Measurements from ENCODE around the gene LRRC25. TPM values are rescaled to one million over a fixed set of nuclear protein-coding genes. Genes with fewer than 3 reads are reported as not detected.

Gene LRRC25
- total and polyA plus RNA-seq, 2 donors (not counting 3 experiments of a cell fraction or from before 2014, with no cell fraction given), result not detected

GRCh38 chr19:18423258-18424020 lies 26.0 kb upstream of the LRRC25 start:
- dilution Hi-C loops (cut with MboI; ENCODE audit: extremely low pct_ligation_motif_present, low sequenced_read_pairs) (no loop called here), intact Hi-C loops (cut with micrococcal nuclease) (no loop called here)
- H3K4me1 ChIP-seq (ENCODE audit: control insufficient read depth, extremely low read depth, insufficient read depth, low read length), result peaks cover 11% of the 10 kb centered on the region
- H3K36me3 ChIP-seq (ENCODE audit: control insufficient read depth in 2 of 2, extremely low read depth in 1 of 2, insufficient read depth in 2 of 2, low read length in 2 of 2), result peaks cover 0 to 2% of the 10 kb centered on the region in 2 experiments
- H3K79me2 ChIP-seq (ENCODE audit: control insufficient read depth, insufficient read depth, low read length), result peaks cover 74% of the 10 kb centered on the region
- no TSS peak for BruUV-seq (replicated peaks)
- CTCF ChIA-PET, result no interaction called here
- no peak overlapping the region for H3K27ac ChIP-seq (ENCODE audit: insufficient read depth, low read depth, low read length)
- no peaks in the 10 kb centered on the region for H3K9me1 ChIP-seq (replicated peaks; ENCODE audit: control insufficient read depth, extremely low read depth, insufficient read depth, low read length)
- no peak overlapping the region for H3K4me3 ChIP-seq (replicated peaks in 1 of 3; ENCODE audit: insufficient read depth in 1 of 3, low read depth in 1 of 3, low read length in 3 of 3)
- no peaks in the 10 kb centered on the region for H3K27me3 ChIP-seq (ENCODE audit: control insufficient read depth in 2 of 2, insufficient read depth in 2 of 2, low read length in 2 of 2)
- FAIRE-seq (no peak), DNase-seq (ENCODE audit: low read depth, low spot score) (no peak)
- no peaks in the 10 kb centered on the region for H3K9me3 ChIP-seq (replicated peaks; ENCODE audit: control insufficient read depth, insufficient read depth, low read length)
- POLR2A ChIA-PET, result no interaction called here
- H2AFZ ChIP-seq (ENCODE audit: low read depth, low read length), result no peak overlapping the region
- H3K4me2 ChIP-seq (ENCODE audit: insufficient read depth, low read length), result no peak overlapping the region
- no peaks in the 10 kb centered on the region for H4K20me1 ChIP-seq (replicated peaks; ENCODE audit: control insufficient read depth, extremely low read depth, insufficient read depth, low read length)
- TF ChIP-seq JUN (IDR thresholded peaks at IDR 0.05; ENCODE audit: borderline replicate concordance, insufficient read depth, insufficient read length, low read depth) (no peak), MAX (IDR thresholded peaks at IDR 0.05; ENCODE audit: insufficient read depth, insufficient read length) (no peak), EZH2 (IDR thresholded peaks at IDR 0.05; ENCODE audit: borderline replicate concordance, low read depth, low read length, severe bottlenecking) (no peak), FOS (IDR thresholded peaks at IDR 0.05; ENCODE audit: borderline replicate concordance, insufficient read depth, low read length) (no peak), POLR2AphosphoS5 (IDR thresholded peaks at IDR 0.05; ENCODE audit: insufficient read depth, low read depth, low read length) (no peak), POLR2A (IDR thresholded peaks at IDR 0.05; ENCODE audit: low read depth, low read length) (no peak), CTCF (IDR thresholded peaks at IDR 0.05; ENCODE audit: extremely low read depth in 1 of 2, insufficient read depth in 1 of 2, low read depth in 1 of 2, low read length in 2 of 2) (no peak), GATA2 (IDR thresholded peaks at IDR 0.05; ENCODE audit: insufficient read depth, insufficient read length, low read depth, low read length) (no peak), MYC (IDR thresholded peaks at IDR 0.05; ENCODE audit: low read depth, low read length) (no peak)
- H3K9ac ChIP-seq (replicated peaks; ENCODE audit: extremely low read depth, insufficient read depth, low read length), result no peak overlapping the region

All from endothelial cell of umbilical vein (primary cell).